ENCODE data around the gene MICAL2.

Gene MICAL2, protein sequence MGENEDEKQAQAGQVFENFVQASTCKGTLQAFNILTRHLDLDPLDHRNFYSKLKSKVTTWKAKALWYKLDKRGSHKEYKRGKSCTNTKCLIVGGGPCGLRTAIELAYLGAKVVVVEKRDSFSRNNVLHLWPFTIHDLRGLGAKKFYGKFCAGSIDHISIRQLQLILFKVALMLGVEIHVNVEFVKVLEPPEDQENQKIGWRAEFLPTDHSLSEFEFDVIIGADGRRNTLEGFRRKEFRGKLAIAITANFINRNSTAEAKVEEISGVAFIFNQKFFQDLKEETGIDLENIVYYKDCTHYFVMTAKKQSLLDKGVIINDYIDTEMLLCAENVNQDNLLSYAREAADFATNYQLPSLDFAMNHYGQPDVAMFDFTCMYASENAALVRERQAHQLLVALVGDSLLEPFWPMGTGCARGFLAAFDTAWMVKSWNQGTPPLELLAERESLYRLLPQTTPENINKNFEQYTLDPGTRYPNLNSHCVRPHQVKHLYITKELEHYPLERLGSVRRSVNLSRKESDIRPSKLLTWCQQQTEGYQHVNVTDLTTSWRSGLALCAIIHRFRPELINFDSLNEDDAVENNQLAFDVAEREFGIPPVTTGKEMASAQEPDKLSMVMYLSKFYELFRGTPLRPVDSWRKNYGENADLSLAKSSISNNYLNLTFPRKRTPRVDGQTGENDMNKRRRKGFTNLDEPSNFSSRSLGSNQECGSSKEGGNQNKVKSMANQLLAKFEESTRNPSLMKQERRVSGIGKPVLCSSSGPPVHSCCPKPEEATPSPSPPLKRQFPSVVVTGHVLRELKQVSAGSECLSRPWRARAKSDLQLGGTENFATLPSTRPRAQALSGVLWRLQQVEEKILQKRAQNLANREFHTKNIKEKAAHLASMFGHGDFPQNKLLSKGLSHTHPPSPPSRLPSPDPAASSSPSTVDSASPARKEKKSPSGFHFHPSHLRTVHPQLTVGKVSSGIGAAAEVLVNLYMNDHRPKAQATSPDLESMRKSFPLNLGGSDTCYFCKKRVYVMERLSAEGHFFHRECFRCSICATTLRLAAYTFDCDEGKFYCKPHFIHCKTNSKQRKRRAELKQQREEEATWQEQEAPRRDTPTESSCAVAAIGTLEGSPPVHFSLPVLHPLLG

DNA sequence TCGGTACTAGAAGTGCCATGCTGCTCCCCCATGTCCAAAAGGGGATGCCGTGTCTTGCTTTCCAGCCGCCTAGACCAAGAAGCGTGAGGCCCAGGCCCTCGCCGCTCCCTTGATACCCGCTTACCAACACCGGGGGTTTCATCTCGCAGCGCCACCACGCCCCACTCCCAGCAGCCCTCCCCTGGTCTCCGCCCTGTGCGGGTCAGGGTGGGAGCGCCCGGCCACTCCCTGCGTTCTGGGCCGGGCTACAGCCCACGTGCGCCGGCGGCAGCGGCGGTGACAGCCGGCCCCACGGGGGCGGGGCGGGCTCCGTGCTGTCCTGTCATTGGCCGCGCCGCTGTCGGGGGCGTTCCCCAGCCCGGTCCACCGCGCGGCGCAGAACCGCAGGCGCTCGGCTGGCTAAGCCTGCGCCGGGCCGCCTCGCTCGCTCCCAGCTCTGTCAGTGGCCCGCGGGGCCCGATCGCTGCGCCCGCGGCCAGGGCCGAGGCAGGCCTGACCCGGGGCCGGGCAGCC lies at the start of gene MICAL2:
MICAL2 (plus strand) TSS at position 390 of the 513 bp plus-strand sequence. CDS start 51,566 bp downstream, outside the sequence.
- DNase-seq (ENCODE audit: low read depth): peak; percentile 52
- TF ChIP-seq, protein P1, sequence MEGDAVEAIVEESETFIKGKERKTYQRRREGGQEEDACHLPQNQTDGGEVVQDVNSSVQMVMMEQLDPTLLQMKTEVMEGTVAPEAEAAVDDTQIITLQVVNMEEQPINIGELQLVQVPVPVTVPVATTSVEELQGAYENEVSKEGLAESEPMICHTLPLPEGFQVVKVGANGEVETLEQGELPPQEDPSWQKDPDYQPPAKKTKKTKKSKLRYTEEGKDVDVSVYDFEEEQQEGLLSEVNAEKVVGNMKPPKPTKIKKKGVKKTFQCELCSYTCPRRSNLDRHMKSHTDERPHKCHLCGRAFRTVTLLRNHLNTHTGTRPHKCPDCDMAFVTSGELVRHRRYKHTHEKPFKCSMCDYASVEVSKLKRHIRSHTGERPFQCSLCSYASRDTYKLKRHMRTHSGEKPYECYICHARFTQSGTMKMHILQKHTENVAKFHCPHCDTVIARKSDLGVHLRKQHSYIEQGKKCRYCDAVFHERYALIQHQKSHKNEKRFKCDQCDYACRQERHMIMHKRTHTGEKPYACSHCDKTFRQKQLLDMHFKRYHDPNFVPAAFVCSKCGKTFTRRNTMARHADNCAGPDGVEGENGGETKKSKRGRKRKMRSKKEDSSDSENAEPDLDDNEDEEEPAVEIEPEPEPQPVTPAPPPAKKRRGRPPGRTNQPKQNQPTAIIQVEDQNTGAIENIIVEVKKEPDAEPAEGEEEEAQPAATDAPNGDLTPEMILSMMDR (conservative IDR thresholded peaks at IDR 0.05; ENCODE audit: low read depth, low read length): no peak
- H3K4me3 ChIP-seq (ENCODE audit: low read length): peak within 1 kb of the TSS; percentile 71

DNA sequence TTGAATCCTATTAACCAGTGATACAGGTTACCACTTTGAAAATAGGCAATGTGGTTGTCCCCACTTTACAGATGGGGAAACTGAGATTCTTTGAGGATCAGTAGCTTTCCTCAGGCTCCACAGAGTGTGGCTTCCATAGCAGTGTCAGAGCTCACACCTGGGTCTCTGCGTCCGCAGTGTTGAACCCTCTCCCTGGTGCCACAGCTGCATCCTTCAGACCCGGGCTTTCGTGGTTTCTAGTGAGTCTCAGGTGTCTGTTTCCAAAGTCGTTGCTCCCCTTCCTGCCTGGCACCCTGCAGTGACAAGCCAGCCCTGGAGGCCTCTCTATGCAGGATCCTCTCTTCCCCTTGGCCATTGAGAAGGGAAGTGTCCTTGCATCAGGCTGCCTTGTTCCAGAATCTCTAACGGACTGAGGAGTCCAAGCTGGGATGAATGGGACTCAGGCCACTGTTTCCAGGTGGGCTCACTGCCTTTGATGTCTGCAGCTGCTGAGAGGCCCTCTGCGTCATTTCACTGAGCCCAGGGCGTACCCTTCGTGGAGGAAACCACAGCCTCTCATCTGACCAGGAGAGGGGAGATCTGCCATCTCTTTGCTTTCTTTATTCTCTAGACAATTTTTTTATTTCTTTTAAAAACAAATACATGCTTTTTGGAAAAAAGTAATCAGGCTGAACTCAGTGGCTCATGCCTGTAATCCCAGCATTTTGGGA lies 48.4 kb upstream of the MICAL2 start:
- TF ChIP-seq, protein P1 (conservative IDR thresholded peaks at IDR 0.05; ENCODE audit: low read depth, low read length): no peak
- DNase-seq (ENCODE audit: low read depth): no peak
- no peak overlapping the region for H3K4me3 ChIP-seq (ENCODE audit: low read length)

DNA sequence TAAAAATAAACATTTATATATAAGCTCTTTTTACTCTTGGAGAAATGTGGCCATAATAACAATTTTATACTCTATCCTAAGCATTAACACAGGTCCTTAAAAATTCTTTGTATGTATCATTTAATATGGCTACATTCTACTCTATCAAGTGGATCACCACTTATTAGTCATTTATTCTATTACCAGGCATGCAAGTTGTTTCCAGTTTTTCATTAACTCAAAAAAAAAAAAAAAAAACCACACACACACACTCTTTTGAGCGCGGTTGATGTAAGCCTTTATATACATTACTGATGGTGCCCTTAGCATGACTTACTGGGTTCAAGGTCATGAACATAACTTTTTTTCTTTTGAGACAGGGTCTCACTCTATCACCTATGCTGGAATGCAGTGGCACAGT lies 47.1 kb upstream of the MICAL2 start:
- H3K4me3 ChIP-seq (ENCODE audit: low read length): no peak overlapping the region
- DNase-seq (ENCODE audit: low read depth): no peak
- TF ChIP-seq, protein P1 (conservative IDR thresholded peaks at IDR 0.05; ENCODE audit: low read depth, low read length): no peak

- no peak for DNase-seq (ENCODE audit: low read depth)
- TF ChIP-seq, protein P1 (conservative IDR thresholded peaks at IDR 0.05; ENCODE audit: low read depth, low read length): no peak
- H3K4me3 ChIP-seq (ENCODE audit: low read length): no peak overlapping the region
Measured at GRCh38 chr11:12064136-12064953, 46.0 kb upstream of the MICAL2 start.

DNA sequence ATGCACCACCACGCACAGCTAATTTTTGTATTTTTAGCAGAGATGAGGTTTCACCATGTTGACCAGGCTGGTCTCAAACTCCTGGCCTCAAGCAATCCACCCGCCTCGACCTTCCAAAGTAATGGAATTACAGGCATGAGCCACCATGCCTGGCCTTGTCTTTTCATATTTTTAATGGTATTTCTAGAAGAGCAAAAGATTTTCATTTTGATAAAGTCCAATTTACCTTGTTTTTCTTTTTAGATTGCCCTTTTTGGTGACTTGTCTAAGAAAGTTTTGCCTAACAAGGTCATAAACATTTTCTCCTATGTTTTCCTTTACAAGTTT lies 45.5 kb upstream of the MICAL2 start:
- TF ChIP-seq, protein P1 (conservative IDR thresholded peaks at IDR 0.05; ENCODE audit: low read depth, low read length): no peak
- H3K4me3 ChIP-seq (ENCODE audit: low read length): no peak overlapping the region
- DNase-seq (ENCODE audit: low read depth): no peak

Data from retinal pigment epithelial cell (primary cell).